Umbilical cord (tissue), 2 donors: ENCODE measurements around the gene CXCL8. TPM values are rescaled to one million over a fixed set of nuclear protein-coding genes. Genes with fewer than 3 reads are reported as not detected.

Source experiments
- DNase-seq: peaks from one replicate; pipeline ENCODE4 v3.0.0-alpha.2; 2015; ENCODE audit warnings: low spot score
- total RNA-seq: library from RNA; depleted of rRNA; stranded (reverse); fragments of >200 nt; gene quantifications from one replicate; pipeline ENCODE4 v1.2.3, GENCODE V29; 2014; ENCODE audit warnings: low replicate concordance; ENCODE audit not compliant: insufficient read depth

The CXCL8 gene
- total RNA-seq, 1 donor from 2014 or later: 17.1 TPM

- no peak for DNase-seq
These were observed 21.7 kb upstream of the CXCL8 start for GRCh38 chr4:73718375-73719373.

DNA sequence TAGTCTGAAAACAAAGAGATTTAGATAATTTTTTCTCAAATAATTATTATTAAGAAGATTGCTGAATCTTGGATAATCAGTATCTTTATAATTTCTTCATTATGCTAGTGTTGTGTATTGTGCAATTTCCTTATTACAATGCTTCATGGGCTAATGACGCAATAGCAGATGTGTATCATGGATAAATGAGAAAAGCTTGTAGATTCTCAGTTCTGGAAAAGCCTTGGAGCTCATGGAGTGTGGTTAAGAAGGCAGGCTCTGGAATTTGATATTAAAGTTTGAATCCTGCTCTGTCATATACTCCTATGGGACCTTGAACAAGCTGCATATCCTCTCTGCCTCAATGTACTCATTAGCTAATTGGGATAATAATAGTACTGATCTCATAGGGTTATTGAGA lies 18.9 kb upstream of the CXCL8 start:
- DNase-seq: no peak

GRCh38 chr4:73721909-73722308 lies 18.5 kb upstream of the CXCL8 start:
- DNase-seq: no peak

GRCh38 chr4:73723023-73723422 lies 17.3 kb upstream of the CXCL8 start:
- no peak for DNase-seq

- DNase-seq: no peak
These were observed 16.4 kb upstream of the CXCL8 start for GRCh38 chr4:73723928-73724327.

DNA sequence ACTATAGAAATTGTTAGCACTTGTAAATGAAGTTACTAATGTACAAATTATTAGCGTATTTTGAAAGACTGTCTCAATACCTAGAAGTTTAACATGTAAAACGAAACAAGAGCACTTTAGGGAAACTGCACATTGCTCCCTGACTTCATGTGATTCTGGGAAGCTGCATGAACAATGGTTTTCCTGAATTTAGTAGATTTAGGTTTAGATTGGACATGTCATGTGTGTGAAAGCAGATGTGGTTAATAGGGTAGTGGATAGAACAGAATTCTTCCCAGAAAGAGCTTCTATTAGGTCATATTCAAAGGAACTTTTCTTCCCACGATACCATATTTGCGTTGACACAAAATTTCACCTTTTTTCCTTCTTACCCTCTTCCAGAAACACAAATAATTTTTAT lies 14.9 kb upstream of the CXCL8 start:
- no peak for DNase-seq

GRCh38 chr4:73725985-73726384 lies 14.4 kb upstream of the CXCL8 start:
- peak; percentile 69 for DNase-seq

DNA sequence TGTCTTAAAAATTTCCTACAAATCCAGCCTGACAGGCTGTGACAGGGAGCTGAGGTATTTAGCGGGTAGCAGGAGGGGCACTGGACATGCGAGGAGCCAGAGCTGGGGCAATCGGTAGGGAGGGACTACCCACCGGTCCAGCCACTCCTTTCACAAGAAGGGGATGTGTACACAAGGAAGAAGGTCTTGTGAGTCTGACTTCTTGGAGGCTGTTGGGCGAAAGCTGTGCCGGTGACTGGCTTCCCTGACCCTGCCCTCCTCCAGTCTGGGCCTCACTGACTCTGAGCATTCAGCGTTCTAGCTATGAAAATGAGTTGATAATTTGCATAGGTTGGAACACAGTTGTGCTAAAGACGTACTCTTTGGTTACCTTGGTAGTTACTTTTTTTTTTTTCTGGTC lies 12.7 kb upstream of the CXCL8 start:
- no peak for DNase-seq

GRCh38 chr4:73728091-73728741 lies 12.2 kb upstream of the CXCL8 start:
- DNase-seq: no peak

DNA sequence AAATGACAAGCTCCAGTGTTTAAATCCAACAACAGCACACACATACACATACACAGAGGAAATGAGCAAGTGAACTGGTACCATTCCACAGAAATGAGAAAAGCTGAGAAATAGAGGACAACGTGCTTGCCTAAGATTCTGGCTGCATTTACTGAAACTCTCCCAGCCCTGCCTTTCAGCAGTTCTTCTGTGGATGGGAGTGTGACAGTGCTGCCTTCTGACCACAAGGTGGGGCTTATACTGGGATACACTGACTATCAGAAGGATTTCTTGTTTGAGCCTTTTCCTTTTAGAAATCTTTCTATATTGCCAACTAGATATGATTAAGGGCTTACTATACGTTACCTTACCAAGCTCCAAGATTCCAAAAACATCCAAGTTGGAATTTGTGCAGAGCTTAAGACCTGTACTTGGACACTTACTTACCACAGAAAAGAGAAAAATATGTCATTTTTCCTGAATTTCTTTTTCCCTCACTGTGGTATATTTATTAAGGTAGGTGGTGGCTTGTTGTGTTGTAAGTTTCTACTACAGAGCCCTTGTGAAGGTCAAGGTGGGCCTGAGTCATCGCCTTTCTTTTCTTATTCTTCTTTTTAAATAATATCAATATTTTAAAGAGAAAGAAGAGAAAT lies 10.7 kb upstream of the CXCL8 start:
- peak; percentile 78 for DNase-seq

DNA sequence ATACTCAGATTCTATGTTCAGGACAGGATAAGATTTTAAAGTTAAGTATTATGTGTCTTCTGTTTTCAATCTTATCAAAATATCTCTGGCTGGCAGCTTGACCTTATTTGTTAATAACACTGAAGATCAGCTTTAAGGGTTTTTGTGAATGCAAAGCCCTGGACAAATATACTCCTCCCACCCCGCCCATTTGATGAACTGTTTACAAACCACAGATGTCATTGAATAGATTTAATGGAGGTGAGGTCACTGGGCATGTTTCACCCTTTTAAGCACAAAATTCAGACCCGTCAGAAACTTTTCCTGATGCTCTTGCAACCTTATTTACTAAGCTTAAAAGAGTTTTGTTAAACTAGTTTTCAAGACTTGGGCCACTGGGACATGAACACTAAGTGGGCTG lies 10.1 kb upstream of the CXCL8 start:
- DNase-seq: no peak

DNA sequence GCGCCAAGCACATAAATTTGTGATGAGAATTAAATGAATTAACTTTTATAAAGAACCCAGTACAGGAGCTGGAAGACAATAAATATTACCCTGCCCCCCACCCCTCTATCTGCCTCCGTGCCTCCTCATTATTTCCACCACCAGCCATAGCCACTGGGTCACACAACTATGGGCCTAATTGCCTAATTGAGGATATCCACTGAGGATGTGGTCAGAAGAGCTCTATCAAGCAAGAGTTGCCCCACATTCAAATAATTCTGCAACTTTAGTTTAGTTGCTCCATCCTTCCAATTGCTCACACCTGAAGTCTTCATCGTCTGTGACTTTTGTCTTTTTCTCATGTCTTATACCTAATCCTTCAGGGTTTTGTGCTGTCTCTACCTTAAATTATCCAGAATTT lies 9.5 kb upstream of the CXCL8 start:
- DNase-seq: no peak

GRCh38 chr4:73731968-73732610 lies 8.3 kb upstream of the CXCL8 start:
- DNase-seq: peak; percentile 27

DNA sequence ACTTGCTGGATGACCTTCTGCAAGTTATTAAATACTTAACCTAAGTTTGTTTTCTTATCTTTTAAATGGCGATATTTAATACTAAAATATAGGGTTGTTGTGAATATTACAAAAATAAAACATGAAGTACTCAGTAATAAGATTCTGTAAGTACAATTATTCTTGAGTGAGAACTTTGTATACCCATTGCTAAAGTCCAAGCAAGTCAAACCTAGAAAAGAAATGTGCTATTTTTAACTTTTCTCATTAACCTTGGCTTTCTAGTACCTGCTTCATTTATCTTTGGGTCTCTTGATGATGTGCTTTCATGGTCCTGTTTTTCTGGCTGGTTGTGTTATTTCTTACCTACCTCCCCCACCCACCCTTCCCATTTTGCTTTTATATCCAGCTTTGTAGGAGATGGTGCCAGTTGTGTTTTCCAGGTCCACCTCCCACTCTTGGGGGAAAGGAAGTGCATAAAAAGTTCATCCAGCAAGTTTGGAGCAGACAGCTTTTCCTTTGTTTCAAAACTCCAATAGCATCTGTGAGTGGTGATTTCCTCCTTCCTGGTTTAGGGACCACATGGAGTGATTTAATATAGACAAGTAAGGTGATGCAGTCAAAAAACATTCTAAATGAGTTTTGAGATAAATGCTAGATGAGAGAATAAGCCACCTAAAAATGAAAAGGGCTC lies 7.5 kb upstream of the CXCL8 start:
- no peak for DNase-seq

DNA sequence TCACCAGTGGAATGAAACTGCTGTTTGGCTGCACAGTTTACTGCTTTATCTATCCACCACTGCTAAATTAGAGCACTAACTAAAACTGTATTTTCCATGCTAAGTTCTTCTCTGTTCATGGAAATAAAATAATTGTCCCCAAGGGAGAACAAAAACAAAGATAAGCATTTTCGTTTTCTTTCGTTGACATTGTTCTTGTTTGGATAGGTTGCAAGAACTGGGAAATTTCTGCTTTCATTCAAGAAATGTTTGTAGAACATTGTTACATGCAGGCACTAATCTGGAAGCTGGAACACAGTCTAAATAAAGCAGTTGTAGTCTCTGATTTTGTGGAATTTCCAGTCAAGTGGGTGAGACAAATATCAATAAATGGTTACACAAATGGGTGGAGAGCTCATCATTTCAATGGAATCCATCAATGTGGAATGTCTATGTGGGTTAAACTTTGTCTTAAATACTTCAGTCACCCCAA lies 5.8 kb upstream of the CXCL8 start:
- no peak for DNase-seq

DNA sequence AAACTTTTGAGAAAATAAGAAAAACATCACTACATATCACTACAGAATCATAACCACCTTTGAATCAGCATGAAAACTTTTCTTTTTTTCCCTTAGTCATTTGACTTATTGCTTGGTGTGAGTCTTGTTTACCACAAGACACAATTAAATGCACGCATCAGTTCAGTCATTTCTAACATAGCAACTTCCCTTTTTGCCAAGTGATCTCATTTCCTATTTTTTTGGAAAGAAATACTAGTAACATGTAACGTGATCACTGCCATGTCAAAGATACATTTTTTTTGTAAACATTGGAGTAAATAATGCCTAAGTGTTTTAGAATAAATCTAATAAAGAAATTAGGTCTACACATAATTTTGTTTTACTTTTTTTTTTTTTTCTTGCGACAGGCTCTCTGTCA lies 5.1 kb upstream of the CXCL8 start:
- DNase-seq: no peak

- no peak for DNase-seq
These were observed 821 bp downstream of the CXCL8 start for GRCh38 chr4:73741031-73741749.

GRCh38 chr4:73741750-73742489 lies 1.6 kb downstream of the CXCL8 start:
- DNase-seq: no peak

DNA sequence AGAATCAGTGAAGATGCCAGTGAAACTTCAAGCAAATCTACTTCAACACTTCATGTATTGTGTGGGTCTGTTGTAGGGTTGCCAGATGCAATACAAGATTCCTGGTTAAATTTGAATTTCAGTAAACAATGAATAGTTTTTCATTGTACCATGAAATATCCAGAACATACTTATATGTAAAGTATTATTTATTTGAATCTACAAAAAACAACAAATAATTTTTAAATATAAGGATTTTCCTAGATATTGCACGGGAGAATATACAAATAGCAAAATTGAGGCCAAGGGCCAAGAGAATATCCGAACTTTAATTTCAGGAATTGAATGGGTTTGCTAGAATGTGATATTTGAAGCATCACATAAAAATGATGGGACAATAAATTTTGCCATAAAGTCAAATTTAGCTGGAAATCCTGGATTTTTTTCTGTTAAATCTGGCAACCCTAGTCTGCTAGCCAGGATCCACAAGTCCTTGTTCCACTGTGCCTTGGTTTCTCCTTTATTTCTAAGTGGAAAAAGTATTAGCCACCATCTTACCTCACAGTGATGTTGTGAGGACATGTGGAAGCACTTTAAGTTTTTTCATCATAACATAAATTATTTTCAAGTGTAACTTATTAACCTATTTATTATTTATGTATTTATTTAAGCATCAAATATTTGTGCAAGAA lies 2.3 kb downstream of the CXCL8 start:
- DNase-seq: no peak
